Activated CD4-positive, alpha-beta T cell treated with anti-CD3 and anti-CD28 coated beads for 48 hours (primary cell): Measurements from ENCODE around the gene MX1.

Source experiments
- DNase-seq: peaks from one replicate; pipeline ENCODE4 v3.0.0-alpha.2; 2020

The MX1 gene

GRCh38 chr21:41432562-41433460, 6.8 kb downstream of the MX1 start:
- DNase-seq, result no peak

- DNase-seq, result no peak
These were observed 7.5 kb downstream of the MX1 start for GRCh38 chr21:41433566-41433965.

GRCh38 chr21:41435706-41436105, 9.7 kb downstream of the MX1 start:
- DNase-seq, result no peak

GRCh38 chr21:41437729-41438128, 11.7 kb downstream of the MX1 start:
- DNase-seq, result no peak

- no peak for DNase-seq
These were observed 12.5 kb downstream of the MX1 start for GRCh38 chr21:41438425-41439113.

- DNase-seq, result no peak
These were observed 13.2 kb downstream of the MX1 start for GRCh38 chr21:41439248-41439647.

- no peak for DNase-seq
These were observed 15.5 kb downstream of the MX1 start for GRCh38 chr21:41441546-41441945.

GRCh38 chr21:41442481-41443186, 16.6 kb downstream of the MX1 start:
- no peak for DNase-seq

- DNase-seq, result no peak
These were observed 17.5 kb downstream of the MX1 start for GRCh38 chr21:41443562-41443961.

- DNase-seq, result no peak
These were observed 18.8 kb downstream of the MX1 start for GRCh38 chr21:41444703-41445464.

- no peak for DNase-seq
These were observed 19.4 kb downstream of the MX1 start for GRCh38 chr21:41445465-41445862.

GRCh38 chr21:41446586-41446985, 20.5 kb downstream of the MX1 start:
- no peak for DNase-seq

- no peak for DNase-seq
These were observed 21.3 kb downstream of the MX1 start for GRCh38 chr21:41447356-41447755.

GRCh38 chr21:41449613-41450012, 23.6 kb downstream of the MX1 start:
- no peak for DNase-seq

- DNase-seq, result no peak
These were observed 26.0 kb downstream of the MX1 start for GRCh38 chr21:41451753-41452676.

- DNase-seq, result no peak
These were observed 27.2 kb downstream of the MX1 start for GRCh38 chr21:41453198-41453597.

- DNase-seq, result no peak
These were observed 27.7 kb downstream of the MX1 start for GRCh38 chr21:41453761-41454160.

GRCh38 chr21:41458121-41458520, 32.1 kb downstream of the MX1 start:
- no peak for DNase-seq

- DNase-seq, result no peak
These were observed 32.5 kb downstream of the MX1 start for GRCh38 chr21:41458559-41458958.

- no peak for DNase-seq
These were observed 34.0 kb downstream of the MX1 start for GRCh38 chr21:41459884-41460534.
